Liver (tissue), 2 donors: ENCODE measurements around the gene CELSR1.

ENCODE experiments used
- TF ChIP-seq, protein P1 (sequence below): fragments of 150-350 bp; IDR thresholded peaks from 2 replicates; pipeline ENCODE4 v1.5.1; 2017; ENCODE audit warnings: improper control_type of control experiment, low read depth, low read length; ENCODE audit not compliant: missing input control
- TF ChIP-seq, protein P2 (sequence below): IDR thresholded peaks from 2 replicates; pipeline ENCODE4 v1.6.1; 2016; ENCODE audit warnings: antibody characterized with exemption, mild to moderate bottlenecking
- donor health status: healthy.

DNA sequence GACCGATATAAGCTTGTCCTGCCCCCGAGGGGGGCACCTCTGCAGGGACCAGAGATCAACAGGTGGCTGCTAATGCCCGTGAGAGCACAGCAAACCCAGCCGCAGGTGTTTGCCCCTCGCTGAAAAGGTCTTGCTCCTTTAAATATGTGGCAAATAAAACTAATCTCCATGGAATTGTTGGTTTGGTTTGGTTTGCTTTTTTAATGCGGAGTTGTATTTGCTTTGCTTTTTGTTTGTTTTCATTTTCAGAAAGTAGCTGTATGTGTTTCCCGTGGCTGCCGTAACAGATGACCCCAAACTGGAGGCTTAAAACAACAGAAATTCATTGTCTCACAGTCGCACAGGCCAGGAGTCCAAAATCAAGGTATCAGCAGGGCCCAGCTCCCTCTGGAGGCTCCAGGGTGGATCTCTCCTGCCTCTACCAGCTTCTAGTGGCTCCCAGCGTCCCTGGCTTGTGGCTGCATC, 93.0 kb downstream of the CELSR1 start:
- TF ChIP-seq, protein P1, sequence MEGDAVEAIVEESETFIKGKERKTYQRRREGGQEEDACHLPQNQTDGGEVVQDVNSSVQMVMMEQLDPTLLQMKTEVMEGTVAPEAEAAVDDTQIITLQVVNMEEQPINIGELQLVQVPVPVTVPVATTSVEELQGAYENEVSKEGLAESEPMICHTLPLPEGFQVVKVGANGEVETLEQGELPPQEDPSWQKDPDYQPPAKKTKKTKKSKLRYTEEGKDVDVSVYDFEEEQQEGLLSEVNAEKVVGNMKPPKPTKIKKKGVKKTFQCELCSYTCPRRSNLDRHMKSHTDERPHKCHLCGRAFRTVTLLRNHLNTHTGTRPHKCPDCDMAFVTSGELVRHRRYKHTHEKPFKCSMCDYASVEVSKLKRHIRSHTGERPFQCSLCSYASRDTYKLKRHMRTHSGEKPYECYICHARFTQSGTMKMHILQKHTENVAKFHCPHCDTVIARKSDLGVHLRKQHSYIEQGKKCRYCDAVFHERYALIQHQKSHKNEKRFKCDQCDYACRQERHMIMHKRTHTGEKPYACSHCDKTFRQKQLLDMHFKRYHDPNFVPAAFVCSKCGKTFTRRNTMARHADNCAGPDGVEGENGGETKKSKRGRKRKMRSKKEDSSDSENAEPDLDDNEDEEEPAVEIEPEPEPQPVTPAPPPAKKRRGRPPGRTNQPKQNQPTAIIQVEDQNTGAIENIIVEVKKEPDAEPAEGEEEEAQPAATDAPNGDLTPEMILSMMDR, result no peak
- TF ChIP-seq, protein P2, sequence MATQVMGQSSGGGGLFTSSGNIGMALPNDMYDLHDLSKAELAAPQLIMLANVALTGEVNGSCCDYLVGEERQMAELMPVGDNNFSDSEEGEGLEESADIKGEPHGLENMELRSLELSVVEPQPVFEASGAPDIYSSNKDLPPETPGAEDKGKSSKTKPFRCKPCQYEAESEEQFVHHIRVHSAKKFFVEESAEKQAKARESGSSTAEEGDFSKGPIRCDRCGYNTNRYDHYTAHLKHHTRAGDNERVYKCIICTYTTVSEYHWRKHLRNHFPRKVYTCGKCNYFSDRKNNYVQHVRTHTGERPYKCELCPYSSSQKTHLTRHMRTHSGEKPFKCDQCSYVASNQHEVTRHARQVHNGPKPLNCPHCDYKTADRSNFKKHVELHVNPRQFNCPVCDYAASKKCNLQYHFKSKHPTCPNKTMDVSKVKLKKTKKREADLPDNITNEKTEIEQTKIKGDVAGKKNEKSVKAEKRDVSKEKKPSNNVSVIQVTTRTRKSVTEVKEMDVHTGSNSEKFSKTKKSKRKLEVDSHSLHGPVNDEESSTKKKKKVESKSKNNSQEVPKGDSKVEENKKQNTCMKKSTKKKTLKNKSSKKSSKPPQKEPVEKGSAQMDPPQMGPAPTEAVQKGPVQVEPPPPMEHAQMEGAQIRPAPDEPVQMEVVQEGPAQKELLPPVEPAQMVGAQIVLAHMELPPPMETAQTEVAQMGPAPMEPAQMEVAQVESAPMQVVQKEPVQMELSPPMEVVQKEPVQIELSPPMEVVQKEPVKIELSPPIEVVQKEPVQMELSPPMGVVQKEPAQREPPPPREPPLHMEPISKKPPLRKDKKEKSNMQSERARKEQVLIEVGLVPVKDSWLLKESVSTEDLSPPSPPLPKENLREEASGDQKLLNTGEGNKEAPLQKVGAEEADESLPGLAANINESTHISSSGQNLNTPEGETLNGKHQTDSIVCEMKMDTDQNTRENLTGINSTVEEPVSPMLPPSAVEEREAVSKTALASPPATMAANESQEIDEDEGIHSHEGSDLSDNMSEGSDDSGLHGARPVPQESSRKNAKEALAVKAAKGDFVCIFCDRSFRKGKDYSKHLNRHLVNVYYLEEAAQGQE, result no peak
